Activated naive CD4-positive, alpha-beta T cell treated with Interleukin-2 at 50 U/mL for 16 hours (primary cell): ENCODE measurements around the gene SLC12A6.

Experiments
- DNase-seq: peaks from one replicate; pipeline ENCODE4 v3.0.0-alpha.2; 2020

Gene SLC12A6

DNA sequence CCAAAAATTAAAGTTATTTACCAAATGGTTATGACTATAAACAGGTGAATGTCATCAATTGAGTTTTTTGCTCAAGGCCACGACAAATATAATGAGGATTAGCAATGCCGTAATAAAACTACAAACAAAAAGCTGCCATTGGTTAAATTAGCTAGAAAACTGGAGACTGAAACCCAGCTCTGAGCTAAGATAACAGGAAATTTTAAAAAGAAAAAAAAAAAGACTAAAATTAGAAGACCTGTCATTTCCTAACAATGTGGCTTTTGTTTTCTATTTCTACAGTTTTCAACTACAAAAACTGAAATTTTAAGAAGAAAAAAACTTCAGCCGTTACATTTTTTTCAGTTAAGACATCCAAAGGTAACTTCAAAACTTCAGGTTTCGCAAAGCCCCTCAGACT lies 9.7 kb downstream of the SLC12A6 start:
- no peak for DNase-seq

DNA sequence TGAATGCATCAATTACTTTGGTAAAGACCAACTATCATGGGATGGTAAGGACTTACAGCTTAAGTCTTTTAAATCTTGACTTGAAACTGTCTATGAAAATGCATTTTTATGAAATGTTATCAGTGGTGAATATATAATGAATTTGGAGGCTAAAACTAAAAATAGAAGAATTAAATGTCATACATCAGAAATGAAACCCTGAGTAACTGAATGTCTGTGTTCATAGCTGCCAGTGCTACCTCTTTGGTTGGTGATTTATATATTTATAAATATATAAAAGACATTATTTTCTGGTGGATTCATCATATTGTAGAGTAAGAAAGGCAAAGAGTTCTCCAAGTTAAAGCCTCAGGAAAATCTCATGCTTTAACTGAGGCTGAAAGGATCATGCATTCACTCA lies 12.2 kb downstream of the SLC12A6 start:
- no peak for DNase-seq

DNA sequence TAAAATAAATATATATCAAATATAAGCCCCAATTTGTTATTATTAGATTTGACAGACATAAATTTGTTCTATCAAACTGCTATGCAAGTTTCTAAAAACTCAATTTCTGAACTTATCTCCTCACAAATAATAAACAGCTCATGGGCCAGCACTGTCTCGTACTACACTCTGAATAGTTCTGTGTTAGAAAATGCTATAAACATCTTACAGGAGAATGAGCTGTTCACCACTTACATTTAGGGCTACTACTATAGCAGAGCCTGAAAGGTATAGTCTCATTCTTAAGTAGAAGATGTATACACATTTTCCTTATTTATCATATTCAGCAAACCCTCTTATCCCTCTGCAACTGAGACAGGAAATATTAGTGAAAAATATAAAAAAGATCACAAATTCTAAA lies 12.6 kb downstream of the SLC12A6 start:
- no peak for DNase-seq

GRCh38 chr15:34323217-34323616 lies 14.4 kb downstream of the SLC12A6 start:
- no peak for DNase-seq

DNA sequence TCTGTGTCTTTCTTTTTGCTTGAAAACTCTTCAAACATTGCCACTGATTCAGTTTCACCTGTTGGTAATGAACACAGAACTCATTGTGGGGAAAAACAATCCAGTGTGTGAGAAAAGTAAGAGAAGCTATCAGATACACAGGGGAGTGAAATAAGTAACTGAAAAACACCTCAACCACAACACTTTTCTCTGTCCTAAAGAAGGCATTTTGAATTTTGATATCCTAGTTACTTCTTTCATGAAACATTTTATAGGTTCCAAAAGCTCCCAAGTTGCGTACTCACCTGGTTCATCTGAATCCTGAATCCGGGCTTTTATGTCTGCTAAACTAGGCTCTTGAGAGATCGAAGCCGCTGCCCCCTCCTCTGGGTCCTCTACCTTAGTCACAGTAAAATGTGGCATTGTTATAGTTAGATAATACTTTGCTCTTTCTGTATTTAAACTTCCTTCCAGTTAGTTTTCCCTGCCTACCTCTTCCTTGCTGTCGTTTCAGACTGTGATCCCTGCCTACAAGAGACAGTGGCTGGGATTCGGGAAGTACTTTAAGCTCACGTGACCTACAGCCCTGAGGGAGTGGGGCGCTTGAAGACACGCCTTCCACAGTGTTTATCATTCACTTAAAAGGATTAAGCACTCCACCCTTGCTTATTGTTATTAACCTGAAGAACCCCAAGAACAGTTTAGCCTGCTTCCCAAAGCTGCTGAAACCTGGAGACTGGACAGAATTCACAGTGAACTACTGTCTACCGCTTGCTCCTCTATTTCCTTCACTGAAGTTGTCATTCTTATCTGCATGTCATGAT lies 19.1 kb downstream of the SLC12A6 start:
- DNase-seq = no peak

GRCh38 chr15:34314491-34315490 lies 22.8 kb downstream of the SLC12A6 start:
- DNase-seq = no peak

DNA sequence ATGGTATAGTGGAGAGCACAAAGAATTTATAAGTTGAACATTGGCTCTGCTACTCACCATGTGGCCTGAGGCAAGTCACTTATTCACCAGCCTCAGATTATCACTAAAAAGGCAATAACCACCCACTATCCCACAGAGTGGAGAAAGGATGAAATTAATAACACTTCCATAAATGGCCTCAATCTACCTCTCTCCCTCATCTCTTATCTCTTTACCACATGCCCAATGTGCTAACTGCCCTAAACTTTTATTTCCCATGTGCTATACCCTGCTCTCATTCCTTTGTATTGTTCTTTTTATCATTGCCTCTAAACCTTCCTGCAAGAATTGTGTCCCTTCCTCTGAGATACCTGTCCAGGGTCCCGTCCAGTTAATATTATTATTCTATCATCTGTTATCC lies 26.0 kb downstream of the SLC12A6 start:
- no peak for DNase-seq

DNA sequence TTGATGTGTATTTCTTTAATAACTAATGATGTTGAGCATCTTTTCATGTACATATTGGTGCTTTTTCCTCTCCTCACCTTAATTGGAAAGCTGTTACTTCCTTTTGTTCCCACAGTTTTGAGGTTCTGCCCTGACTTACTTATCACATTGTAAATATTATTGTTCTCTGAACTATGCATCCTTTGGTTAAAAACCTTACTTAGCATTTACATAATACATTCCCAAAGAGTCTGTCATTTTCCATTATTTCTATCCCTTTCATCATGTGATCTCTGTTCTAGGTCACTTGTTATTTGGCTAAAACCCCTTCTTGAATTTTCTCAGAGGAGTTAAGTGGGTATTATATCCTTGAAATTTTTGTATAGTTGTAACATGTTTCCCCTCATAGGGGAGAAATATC lies 33.0 kb downstream of the SLC12A6 start:
- DNase-seq = no peak

DNA sequence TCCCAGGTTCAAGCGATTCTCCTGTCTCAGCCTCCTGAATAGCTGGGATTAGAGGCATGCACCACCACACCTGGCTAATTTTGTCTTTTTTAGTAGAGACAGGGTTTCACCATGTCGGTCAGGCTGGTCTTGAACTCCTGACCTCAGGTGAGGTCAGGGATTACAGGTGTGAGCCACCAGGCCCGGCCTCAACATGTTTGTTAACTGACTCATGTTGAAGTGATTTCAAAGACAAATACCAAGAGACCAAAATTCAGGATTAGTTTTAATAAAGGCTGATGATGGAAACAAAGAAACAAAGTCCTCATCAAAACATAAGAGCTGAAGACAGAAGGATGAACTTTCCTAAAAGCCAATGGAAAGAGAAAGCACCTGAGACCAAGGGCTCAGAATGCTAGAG lies 36.5 kb downstream of the SLC12A6 start:
- no peak for DNase-seq

DNA sequence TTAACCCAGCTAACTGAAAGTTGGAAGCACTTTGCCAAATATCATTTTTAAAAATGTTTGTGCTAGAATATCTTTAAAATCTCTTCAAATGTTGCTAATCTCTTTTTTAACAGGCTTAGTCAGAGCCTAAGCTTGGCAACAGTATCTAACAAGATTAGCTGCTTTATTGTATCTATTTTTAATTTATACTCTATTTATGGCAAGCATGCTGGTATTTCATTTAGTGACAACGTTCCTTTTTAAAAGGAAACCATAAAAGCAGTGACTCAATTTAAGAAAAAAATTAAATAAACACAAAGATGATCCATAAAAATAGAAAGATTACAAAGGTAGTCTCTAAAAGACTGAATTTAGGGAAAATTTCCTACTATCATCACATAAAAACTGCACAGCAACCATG lies 40.5 kb downstream of the SLC12A6 start:
- no peak for DNase-seq

- DNase-seq = no peak
These were observed 45.0 kb downstream of the SLC12A6 start for GRCh38 chr15:34292621-34293020.

GRCh38 chr15:34284937-34285336 lies 52.6 kb downstream of the SLC12A6 start:
- DNase-seq = no peak

DNA sequence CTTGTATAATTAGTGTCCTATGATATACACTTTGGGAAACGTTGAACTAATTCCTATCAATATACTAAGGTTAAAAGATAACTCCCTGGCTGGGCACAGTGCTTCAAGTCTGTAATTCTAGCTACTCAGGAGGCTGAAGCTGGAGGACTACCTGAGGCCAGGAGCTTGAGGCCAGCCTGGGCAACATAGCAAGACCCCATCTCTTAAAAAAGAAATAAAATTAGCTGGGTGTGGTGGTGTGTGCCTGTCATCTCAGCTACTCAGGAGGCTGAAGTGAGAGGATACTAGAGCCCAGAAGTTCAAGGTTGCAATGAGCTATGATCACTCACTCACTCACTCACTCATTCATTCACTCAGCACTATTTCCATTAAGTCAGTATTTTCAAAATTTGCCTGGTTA lies 55.2 kb downstream of the SLC12A6 start:
- DNase-seq = no peak

GRCh38 chr15:34280193-34280592 lies 57.4 kb downstream of the SLC12A6 start:
- no peak for DNase-seq

DNA sequence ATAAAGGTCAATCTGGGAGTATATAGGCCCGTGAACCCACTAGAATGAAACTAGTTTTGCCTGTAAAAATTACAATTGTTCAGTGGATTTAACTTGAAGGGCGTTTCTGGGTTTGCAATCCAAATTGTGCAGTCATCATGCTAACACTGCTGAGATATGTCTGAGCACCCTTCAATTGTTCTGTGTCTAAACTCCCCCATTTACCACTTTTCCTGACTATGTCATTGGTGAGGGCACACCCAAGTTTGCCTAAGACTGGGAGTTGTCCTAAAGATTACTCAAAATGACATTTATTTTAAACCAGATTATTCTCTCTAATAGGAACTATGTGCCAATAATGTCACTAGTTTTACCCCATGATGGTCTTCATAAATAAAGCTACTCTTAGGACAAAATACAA lies 58.2 kb downstream of the SLC12A6 start:
- DNase-seq = no peak

- no peak for DNase-seq
These were observed 61.9 kb downstream of the SLC12A6 start for GRCh38 chr15:34275721-34276120.

DNA sequence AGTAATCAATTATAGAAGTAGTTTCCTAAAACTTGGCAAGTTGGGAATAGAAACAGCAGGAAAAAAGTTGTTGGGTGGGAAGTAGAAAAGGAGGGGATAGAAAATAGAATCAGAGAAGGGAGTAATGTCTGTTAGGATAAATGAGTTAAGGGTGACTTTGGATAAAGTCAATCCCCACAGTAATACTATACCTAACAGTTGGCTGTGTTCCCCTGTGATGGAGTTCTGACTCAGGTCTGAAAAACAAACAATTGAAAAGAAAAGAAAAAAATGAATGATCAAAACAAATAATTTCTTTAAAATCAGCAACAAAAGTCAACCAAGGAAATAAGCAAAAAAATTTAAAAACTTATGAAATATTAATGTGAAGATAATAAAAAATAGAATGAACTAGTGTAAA lies 62.4 kb downstream of the SLC12A6 start:
- no peak for DNase-seq

DNA sequence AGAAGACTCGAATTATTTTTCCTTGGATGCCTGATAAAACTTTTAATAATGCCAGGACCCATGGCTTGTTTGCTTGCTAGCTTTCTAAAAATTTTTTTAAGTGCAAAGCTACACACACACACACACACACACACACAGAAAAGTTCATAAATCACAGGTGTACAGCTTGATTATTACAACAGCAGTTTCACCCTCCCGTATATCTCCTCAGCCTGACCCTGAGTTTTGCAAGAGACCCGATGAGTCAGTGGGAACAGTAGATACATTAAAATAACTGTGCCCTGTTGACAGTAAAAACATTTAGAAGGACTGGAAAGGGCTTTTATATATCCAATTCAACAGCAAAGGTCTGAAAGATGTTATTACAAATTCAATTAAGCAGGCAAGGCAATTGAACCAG lies 66.1 kb downstream of the SLC12A6 start:
- no peak for DNase-seq

GRCh38 chr15:34266751-34267150 lies 70.8 kb downstream of the SLC12A6 start:
- no peak for DNase-seq

DNA sequence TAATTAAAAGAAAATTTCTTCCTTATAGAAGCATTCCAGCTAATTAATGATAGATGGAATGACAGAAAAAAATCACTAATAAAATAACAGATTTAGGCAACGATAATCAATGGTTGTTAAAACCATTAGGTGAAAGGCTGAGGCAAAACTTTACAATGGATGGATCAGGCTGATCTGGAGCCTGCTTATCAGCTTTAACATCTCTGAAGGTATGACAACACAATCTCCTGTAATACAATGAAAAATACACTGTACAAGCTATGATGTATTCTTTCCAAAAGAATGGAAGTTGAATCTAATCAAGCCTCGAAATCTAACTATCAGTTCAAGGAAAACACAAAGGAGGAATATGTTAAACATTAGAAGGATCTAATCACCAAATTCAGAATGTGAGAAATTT lies 73.5 kb downstream of the SLC12A6 start:
- DNase-seq = no peak

GRCh38 chr15:34262362-34262761 lies 75.2 kb downstream of the SLC12A6 start:
- DNase-seq = no peak

DNA sequence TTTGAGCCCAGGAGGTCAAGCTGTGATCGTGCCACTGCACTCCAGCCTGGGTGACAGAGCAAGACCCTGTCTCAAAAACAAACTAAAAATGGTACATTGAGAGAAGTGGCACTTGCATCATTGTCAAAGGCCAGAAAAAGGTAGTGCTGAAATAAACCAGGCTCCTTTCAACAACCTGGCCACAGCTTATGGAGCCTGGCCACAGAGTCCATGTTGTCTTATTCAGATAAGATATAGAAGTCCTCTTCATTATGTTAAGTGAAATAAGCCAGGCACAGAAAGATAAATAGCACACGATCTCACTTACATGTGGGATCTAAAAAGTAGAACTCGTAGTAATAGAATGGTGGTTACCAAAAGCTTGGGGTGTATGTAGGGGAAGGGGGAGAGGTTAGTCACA lies 78.0 kb downstream of the SLC12A6 start:
- no peak for DNase-seq

DNA sequence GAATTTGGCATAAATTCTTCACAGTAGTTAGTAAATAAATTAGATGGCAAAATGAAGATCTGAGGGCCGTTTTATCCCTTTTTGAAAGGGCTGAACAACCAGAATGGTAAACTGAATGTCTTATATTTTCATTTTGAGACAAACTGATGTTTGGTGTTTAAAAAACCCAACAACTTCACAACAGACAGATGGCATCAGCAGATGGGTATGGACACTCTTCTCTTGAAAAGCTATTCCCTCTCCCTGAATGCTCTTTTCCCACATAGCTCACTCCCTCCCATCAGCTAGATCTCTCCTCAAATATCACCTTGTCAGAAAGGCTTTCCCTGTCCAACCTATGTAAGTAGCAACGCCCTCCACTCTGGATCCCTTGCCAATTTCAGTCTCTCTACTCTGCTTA lies 79.4 kb downstream of the SLC12A6 start:
- no peak for DNase-seq

DNA sequence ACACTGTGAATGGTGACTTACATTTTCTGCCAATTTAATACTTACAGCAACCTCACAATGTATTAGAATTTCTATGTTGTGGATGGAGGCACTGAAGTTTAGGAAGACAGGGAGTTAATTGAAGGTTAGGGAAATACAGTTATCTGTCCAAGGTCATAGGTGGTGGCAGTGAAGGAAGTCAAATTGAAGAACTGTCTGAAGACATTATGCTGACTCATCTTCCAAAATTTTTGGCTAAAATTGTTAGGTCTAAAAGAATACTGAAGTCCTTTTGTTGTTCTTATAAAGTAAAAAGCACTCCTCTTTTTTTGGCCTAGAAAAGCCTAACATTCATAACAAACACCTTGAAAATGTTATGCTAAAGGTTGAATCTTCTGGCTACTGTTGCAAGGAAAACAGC lies 85.0 kb downstream of the SLC12A6 start:
- DNase-seq = no peak
